ENCODE results near the gene PIEZO2. TPM values are rescaled to one million over a fixed set of nuclear protein-coding genes. Genes with fewer than 3 reads are reported as not detected.

PIEZO2 gene
- total and polyA plus RNA-seq, 7 donors = 0.03 to 0.64 (median 0.13) TPM

DNA sequence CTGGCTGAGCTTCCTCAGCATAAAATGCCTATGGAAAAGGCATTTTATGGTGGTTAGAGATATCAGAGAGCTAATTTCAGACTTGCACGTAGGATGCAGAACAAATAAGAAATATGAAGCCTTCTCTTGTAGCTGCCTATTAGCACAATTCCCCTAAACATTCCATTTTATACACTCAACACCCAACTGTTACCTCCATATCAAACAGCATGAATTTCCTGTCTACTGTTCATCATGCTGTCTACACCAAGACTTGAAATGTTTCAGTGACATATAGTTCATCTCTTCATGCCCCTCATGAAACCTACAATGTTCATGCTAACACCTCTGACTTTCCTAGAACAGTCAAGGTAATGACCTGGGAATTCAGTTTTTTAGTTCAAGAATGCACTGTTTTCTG lies 249.9 kb downstream of the PIEZO2 start:
- H3K27me3 ChIP-seq (ENCODE audit: insufficient read depth in 3 of 3, low read length in 2 of 3) = no peaks in the 10 kb centered on the region
- H3K36me3 ChIP-seq (ENCODE audit: insufficient read depth in 1 of 2, low read depth in 1 of 2) = no peaks in the 10 kb centered on the region
- DNase-seq (no peak), ATAC-seq (no peak)
- no peaks in the 10 kb centered on the region for H3K9me3 ChIP-seq
- intact Hi-C loops (cut with DNase I) = no loop called here
- 57 to 73% (median 73%) methylated on average over 1 of the region's 1 CpG for WGBS, 3 donors
- H3K27ac ChIP-seq = no peak overlapping the region
- no peak overlapping the region for H3K4me3 ChIP-seq
- TF ChIP-seq, protein P1, sequence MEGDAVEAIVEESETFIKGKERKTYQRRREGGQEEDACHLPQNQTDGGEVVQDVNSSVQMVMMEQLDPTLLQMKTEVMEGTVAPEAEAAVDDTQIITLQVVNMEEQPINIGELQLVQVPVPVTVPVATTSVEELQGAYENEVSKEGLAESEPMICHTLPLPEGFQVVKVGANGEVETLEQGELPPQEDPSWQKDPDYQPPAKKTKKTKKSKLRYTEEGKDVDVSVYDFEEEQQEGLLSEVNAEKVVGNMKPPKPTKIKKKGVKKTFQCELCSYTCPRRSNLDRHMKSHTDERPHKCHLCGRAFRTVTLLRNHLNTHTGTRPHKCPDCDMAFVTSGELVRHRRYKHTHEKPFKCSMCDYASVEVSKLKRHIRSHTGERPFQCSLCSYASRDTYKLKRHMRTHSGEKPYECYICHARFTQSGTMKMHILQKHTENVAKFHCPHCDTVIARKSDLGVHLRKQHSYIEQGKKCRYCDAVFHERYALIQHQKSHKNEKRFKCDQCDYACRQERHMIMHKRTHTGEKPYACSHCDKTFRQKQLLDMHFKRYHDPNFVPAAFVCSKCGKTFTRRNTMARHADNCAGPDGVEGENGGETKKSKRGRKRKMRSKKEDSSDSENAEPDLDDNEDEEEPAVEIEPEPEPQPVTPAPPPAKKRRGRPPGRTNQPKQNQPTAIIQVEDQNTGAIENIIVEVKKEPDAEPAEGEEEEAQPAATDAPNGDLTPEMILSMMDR (IDR thresholded peaks at IDR 0.05) = no peak
- H3K4me1 ChIP-seq = no peaks in the 10 kb centered on the region

DNA sequence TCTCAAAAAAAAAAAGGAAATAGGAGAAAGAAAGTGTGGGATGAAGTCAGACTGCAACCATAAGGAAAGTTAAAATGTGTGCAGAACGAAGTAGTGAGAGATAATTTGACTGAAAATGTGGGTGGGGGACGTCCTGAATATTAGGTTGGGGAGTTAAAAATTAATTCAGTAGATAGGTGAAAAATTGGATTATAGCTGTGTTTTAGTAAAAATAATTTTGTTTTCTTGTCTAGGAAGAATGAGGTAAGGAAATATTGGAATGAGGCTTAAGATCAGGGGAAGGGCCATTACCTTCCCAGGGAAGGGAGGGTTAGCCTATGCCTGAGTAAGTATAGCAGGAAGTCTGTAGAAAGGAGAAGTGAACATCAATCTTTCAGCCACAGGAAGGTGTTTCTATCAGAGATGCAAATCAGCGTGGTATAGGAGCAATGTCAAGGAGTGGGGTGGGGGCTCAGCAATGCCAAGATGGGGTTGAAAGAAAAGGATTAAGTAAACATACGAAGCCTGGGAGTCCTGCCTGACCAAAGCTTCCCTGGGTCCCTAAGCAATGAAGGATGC lies 250.9 kb downstream of the PIEZO2 start:
- WGBS, 3 donors = 86 to 92% (median 87%) methylated on average over 4 of the region's 4 CpGs
- H3K4me1 ChIP-seq = no peaks in the 10 kb centered on the region
- ATAC-seq (no peak), DNase-seq (no peak)
- H3K27me3 ChIP-seq (ENCODE audit: insufficient read depth in 3 of 3, low read length in 2 of 3) = no peaks in the 10 kb centered on the region
- H3K36me3 ChIP-seq (ENCODE audit: insufficient read depth in 1 of 2, low read depth in 1 of 2) = no peaks in the 10 kb centered on the region
- no peak overlapping the region for H3K27ac ChIP-seq
- H3K4me3 ChIP-seq = no peak overlapping the region
- intact Hi-C loops (cut with DNase I) = no loop called here
- no peaks in the 10 kb centered on the region for H3K9me3 ChIP-seq
- TF ChIP-seq, protein P1 (IDR thresholded peaks at IDR 0.05) = no peak

DNA sequence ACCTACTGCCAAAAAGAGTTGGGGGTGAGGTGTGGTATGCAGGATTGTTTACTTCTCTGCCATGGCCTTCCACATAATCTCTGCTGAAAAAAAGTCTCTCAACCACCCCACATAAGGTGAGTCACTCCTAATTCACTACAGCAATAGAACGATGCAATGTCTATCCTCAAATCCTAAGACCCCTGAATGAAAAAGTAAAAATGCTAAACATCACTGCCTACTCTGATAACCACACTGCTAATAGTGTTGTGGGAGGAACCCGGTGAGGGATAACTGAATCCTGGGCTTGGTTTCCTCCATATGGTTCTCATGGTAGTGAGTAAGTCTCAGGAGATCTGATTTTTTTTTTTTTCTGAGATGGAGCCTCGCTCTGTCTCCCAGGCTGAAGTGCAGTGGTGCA lies 252.5 kb downstream of the PIEZO2 start:
- Histone ChIP-seq H3K27ac (no peak overlapping the region), H3K4me1 (no peaks in the 10 kb centered on the region), H3K27me3 (ENCODE audit: insufficient read depth in 3 of 3, low read length in 2 of 3) (no peaks in the 10 kb centered on the region), H3K9me3 (no peaks in the 10 kb centered on the region), H3K4me3 (no peak overlapping the region), H3K36me3 (ENCODE audit: insufficient read depth in 1 of 2, low read depth in 1 of 2) (no peaks in the 10 kb centered on the region)
- TF ChIP-seq, protein P1 (IDR thresholded peaks at IDR 0.05) = no peak
- intact Hi-C loops (cut with DNase I) = no loop called here
- DNase-seq = no peak
- whole genome bisulfite sequencing, 3 donors = 82 to 87% (median 84%) methylated on average over 3 of the region's 3 CpGs
- ATAC-seq = no peak

DNA sequence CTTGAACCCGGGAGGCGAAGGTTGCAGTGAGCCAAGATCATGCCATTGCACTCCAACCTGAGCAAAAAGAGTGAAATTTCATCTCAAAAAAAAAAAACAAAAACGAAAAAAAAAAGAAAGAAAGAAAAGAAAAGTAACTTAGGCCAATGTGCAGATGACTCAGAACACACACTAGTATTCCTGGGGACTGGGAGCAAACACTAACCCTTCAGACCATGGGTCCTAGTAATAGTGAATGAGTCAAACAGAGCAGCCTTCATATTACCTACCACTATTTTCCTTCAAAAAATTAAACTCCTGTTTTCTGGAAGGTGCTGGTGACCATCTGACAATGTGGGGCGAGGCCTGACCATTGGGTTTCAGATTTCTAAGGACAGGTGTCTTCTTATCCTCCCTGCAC lies 253.4 kb downstream of the PIEZO2 start:
- DNase-seq (no peak), ATAC-seq (no peak)
- Histone ChIP-seq H3K27ac (no peak overlapping the region), H3K36me3 (ENCODE audit: insufficient read depth in 1 of 2, low read depth in 1 of 2) (no peaks in the 10 kb centered on the region), H3K27me3 (ENCODE audit: insufficient read depth in 3 of 3, low read length in 2 of 3) (no peaks in the 10 kb centered on the region), H3K9me3 (no peaks in the 10 kb centered on the region), H3K4me3 (no peak overlapping the region), H3K4me1 (no peaks in the 10 kb centered on the region)
- 68 to 86% (median 75%) methylated on average over 4 of the region's 4 CpGs for WGBS, 3 donors
- TF ChIP-seq, protein P1 (IDR thresholded peaks at IDR 0.05) = no peak
- intact Hi-C loops (cut with DNase I) = no loop called here

DNA sequence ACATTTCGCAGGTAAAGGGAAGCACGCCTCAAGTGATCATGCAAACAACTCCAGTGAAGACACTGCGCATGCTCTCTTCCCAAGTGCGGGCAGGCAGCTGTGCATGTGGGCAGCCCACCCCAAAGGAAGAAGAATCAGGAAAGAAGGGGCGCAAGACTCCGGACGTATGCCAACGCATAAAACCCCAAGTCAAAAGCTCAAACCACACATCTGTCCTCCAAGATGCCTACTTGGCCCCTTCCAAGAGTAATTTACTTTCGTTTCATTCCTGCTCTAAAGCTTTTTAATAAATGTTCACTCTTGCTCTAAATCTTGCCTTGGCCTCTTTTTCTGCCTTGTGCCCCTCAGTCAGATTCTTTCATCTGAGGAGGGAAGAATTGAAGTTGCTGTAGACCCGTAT lies 254.9 kb downstream of the PIEZO2 start:
- H3K27me3 ChIP-seq (ENCODE audit: insufficient read depth in 3 of 3, low read length in 2 of 3) = no peaks in the 10 kb centered on the region
- no peaks in the 10 kb centered on the region for H3K4me1 ChIP-seq
- no peaks in the 10 kb centered on the region for H3K36me3 ChIP-seq (ENCODE audit: insufficient read depth in 1 of 2, low read depth in 1 of 2)
- H3K9me3 ChIP-seq = no peaks in the 10 kb centered on the region
- H3K4me3 ChIP-seq = no peak overlapping the region
- TF ChIP-seq, protein P1 (IDR thresholded peaks at IDR 0.05) = no peak
- DNase-seq (no peak), ATAC-seq (no peak)
- intact Hi-C loops (cut with DNase I) = no loop called here
- H3K27ac ChIP-seq = no peak overlapping the region
- WGBS, 3 donors = 86 to 90% (median 90%) methylated on average over 10 of the region's 10 CpGs

Data from psoas muscle (tissue), 8 donors.